DOHH2 (cell line): ENCODE results near the gene GPR132.

Experiments
- H3F3A ChIP-seq: fragments of 200-600 bp; sonication (generic), shearing (Covaris generic); 2 replicates; pipeline ENCODE4 v1.6.0; 2016; ENCODE audit warnings: antibody characterized with exemption, mild to moderate bottlenecking; ENCODE audit not compliant: control insufficient read depth, insufficient read depth
- H3K27ac ChIP-seq: fragments of 200-600 bp; sonication (generic); 2 replicates; pipeline ENCODE4 v1.5.1; 2014; ENCODE audit warnings: low read depth, mild to moderate bottlenecking, low read length, moderate library complexity
- H3K27me3 ChIP-seq: fragments of 200-600 bp; sonication (generic); 2 replicates; pipeline ENCODE4 v1.6.1; 2014; ENCODE audit warnings: mild to moderate bottlenecking, low read length, mixed read lengths; ENCODE audit not compliant: control insufficient read depth
- H3K36me3 ChIP-seq: fragments of 200-600 bp; sonication (generic); 2 replicates; pipeline ENCODE4 v1.6.1; 2014; ENCODE audit warnings: mild to moderate bottlenecking, low read length, moderate library complexity, mixed read lengths; ENCODE audit not compliant: control insufficient read depth
- H3K4me1 ChIP-seq: fragments of 200-600 bp; sonication (generic); 2 replicates; pipeline ENCODE4 v1.6.1; 2014; ENCODE audit warnings: mild to moderate bottlenecking, low read length, mixed read lengths; ENCODE audit not compliant: control insufficient read depth
- H3K4me2 ChIP-seq: fragments of 200-600 bp; sonication (generic); 2 replicates; pipeline ENCODE4 v1.6.0; 2014; ENCODE audit warnings: mild to moderate bottlenecking, low read length, moderate library complexity
- H3K4me3 ChIP-seq: fragments of 200-600 bp; sonication (generic); 2 replicates; pipeline ENCODE4 v1.5.1; 2014; ENCODE audit warnings: mild to moderate bottlenecking, low read length, mixed read lengths
- H3K79me2 ChIP-seq: fragments of 200-600 bp; sonication (generic); 2 replicates; pipeline ENCODE4 v1.6.1; 2014; ENCODE audit warnings: mild to moderate bottlenecking, low read length, mixed read lengths; ENCODE audit not compliant: control insufficient read depth
- H3K9me2 ChIP-seq: fragments of 200-600 bp; sonication (generic); replicated peaks from 2 replicates; pipeline ENCODE4 v1.6.1; 2014; ENCODE audit warnings: mild to moderate bottlenecking, low read length, mixed read lengths; ENCODE audit not compliant: control insufficient read depth
- H3K9me3 ChIP-seq: fragments of 200-600 bp; sonication (generic); 2 replicates; pipeline ENCODE4 v1.6.1; 2014; ENCODE audit warnings: antibody characterized with exemption, low read length, mixed read lengths; ENCODE audit not compliant: control insufficient read depth, insufficient read depth
- H4K20me1 ChIP-seq: fragments of 200-600 bp; sonication (generic); 2 replicates; pipeline ENCODE4 v1.6.0; 2014; ENCODE audit warnings: low read depth, mild to moderate bottlenecking, antibody characterized with exemption, low read length, moderate library complexity; ENCODE audit not compliant: control insufficient read depth, insufficient read depth
- CTCF ChIP-seq: fragments of 200-600 bp; sonication (generic); IDR thresholded peaks from one replicate; pipeline ENCODE4 v1.5.1; 2014; ENCODE audit warnings: antibody characterized with exemption, mild to moderate bottlenecking, low read depth, low read length; ENCODE audit not compliant: poor library complexity, severe bottlenecking
- EZH2phosphoT487 ChIP-seq: fragments of 200-600 bp; sonication (generic); IDR thresholded peaks from 2 replicates; pipeline ENCODE4 v1.6.1; 2017; ENCODE audit warnings: borderline replicate concordance, mild to moderate bottlenecking, antibody characterized with exemption, low read length, moderate library complexity, mixed read lengths

The GPR132 gene

GRCh38 chr14:105047283-105048016 lies 17.8 kb downstream of the GPR132 start:
- H3K36me3 ChIP-seq: no peaks in the 10 kb centered on the region; the same call in 1 of the 2 replicates
- TF ChIP-seq CTCF: no peak
- TF ChIP-seq EZH2phosphoT487: no peak
- H3K4me3 ChIP-seq: no peak overlapping the region
- H3K4me2 ChIP-seq: no peak overlapping the region
- H3K4me1 ChIP-seq: peaks cover 6% of the 10 kb centered on the region
- 0 out of 2 replicates have a peak, but pooled peaks cover 4% of the 10 kb centered on the region for H3F3A ChIP-seq
- no peaks in the 10 kb centered on the region for H3K9me3 ChIP-seq
- H3K79me2 ChIP-seq: no peaks in the 10 kb centered on the region
- H3K27ac ChIP-seq: no peak overlapping the region
- H3K9me2 ChIP-seq: no peaks in the 10 kb centered on the region
- no peaks in the 10 kb centered on the region for H4K20me1 ChIP-seq
- peaks cover 20% of the 10 kb centered on the region for H3K27me3 ChIP-seq

GRCh38 chr14:105046891-105047282 lies 18.3 kb downstream of the GPR132 start:
- Histone ChIP-seq H3K36me3 (no peaks in the 10 kb centered on the region; the same call in 1 of the 2 replicates), H3K9me3 (no peaks in the 10 kb centered on the region), H3K27ac (no peak overlapping the region), H3F3A (0 out of 2 replicates have a peak, but pooled peaks cover 4% of the 10 kb centered on the region), H3K79me2 (no peaks in the 10 kb centered on the region), H4K20me1 (no peaks in the 10 kb centered on the region), H3K4me3 (no peak overlapping the region), H3K27me3 (peaks cover 20% of the 10 kb centered on the region), H3K4me2 (no peak overlapping the region), H3K9me2 (no peaks in the 10 kb centered on the region), H3K4me1 (peaks cover 6% of the 10 kb centered on the region)
- TF ChIP-seq EZH2phosphoT487 (no peak), CTCF (no peak)

- Histone ChIP-seq H3K79me2 (no peaks in the 10 kb centered on the region), H3F3A (0 out of 2 replicates have a peak, but pooled peaks cover 4% of the 10 kb centered on the region), H3K27ac (no peak overlapping the region), H3K36me3 (no peaks in the 10 kb centered on the region), H3K27me3 (peaks cover 20% of the 10 kb centered on the region), H3K9me2 (no peaks in the 10 kb centered on the region), H3K9me3 (no peaks in the 10 kb centered on the region), H3K4me3 (peak overlapping the region; percentile 46), H3K4me1 (peaks cover 6% of the 10 kb centered on the region), H3K4me2 (peak overlapping the region; percentile 67), H4K20me1 (no peaks in the 10 kb centered on the region)
- TF ChIP-seq CTCF: peak; percentile 99
- no peak for TF ChIP-seq EZH2phosphoT487
Measured at GRCh38 chr14:105045710-105046326, 19.4 kb downstream of the GPR132 start.
